ENCODE data around the gene MAST2.

Gene MAST2

GRCh38 chr1:45803299-45803780 is at the start of gene MAST2:
MAST2 (plus strand) TSS chr1:45803612; CDS start chr1:45803896, 284 bp downstream.
- Mint-ChIP-seq H3K36me3 (no peaks in the 10 kb centered on the region), H3K27me3 (no peaks in the 10 kb centered on the region), H3K4me3 (peak within 1 kb of the TSS; percentile 91), H3K4me1 (ENCODE audit: low read depth) (peaks cover 20% of the 10 kb centered on the region), H3K9me3 (ENCODE audit: low read depth) (no peaks in the 10 kb centered on the region), H3K27ac (peak within 1 kb of the TSS; percentile 52)

- H3K36me3 Mint-ChIP-seq, result no peaks in the 10 kb centered on the region
- no peaks in the 10 kb centered on the region for H3K9me3 Mint-ChIP-seq (ENCODE audit: low read depth)
- no peak overlapping the region for H3K27ac Mint-ChIP-seq
- no peak overlapping the region for H3K4me3 Mint-ChIP-seq
- peaks cover 8% of the 10 kb centered on the region for H3K4me1 Mint-ChIP-seq (ENCODE audit: low read depth)
- H3K27me3 Mint-ChIP-seq, result no peaks in the 10 kb centered on the region
Measured at GRCh38 chr1:45755697-45756096, 47.7 kb upstream of the MAST2 start.

GRCh38 chr1:45762291-45762690 is 41.1 kb upstream of the MAST2 start:
- H3K4me3 Mint-ChIP-seq, result no peak overlapping the region
- H3K27me3 Mint-ChIP-seq, result no peaks in the 10 kb centered on the region
- H3K36me3 Mint-ChIP-seq, result no peaks in the 10 kb centered on the region
- H3K9me3 Mint-ChIP-seq (ENCODE audit: low read depth), result no peaks in the 10 kb centered on the region
- no peak overlapping the region for H3K27ac Mint-ChIP-seq
- H3K4me1 Mint-ChIP-seq (ENCODE audit: low read depth), result no peaks in the 10 kb centered on the region

GRCh38 chr1:45765999-45766792 is 37.2 kb upstream of the MAST2 start:
- H3K36me3 Mint-ChIP-seq, result no peaks in the 10 kb centered on the region
- H3K9me3 Mint-ChIP-seq (ENCODE audit: low read depth), result no peaks in the 10 kb centered on the region
- H3K27ac Mint-ChIP-seq, result no peak overlapping the region
- no peaks in the 10 kb centered on the region for H3K4me1 Mint-ChIP-seq (ENCODE audit: low read depth)
- no peaks in the 10 kb centered on the region for H3K27me3 Mint-ChIP-seq
- no peak overlapping the region for H3K4me3 Mint-ChIP-seq

GRCh38 chr1:45767035-45767434 is 36.4 kb upstream of the MAST2 start:
- H3K9me3 Mint-ChIP-seq (ENCODE audit: low read depth), result no peaks in the 10 kb centered on the region
- no peaks in the 10 kb centered on the region for H3K36me3 Mint-ChIP-seq
- no peak overlapping the region for H3K27ac Mint-ChIP-seq
- no peak overlapping the region for H3K4me3 Mint-ChIP-seq
- no peaks in the 10 kb centered on the region for H3K4me1 Mint-ChIP-seq (ENCODE audit: low read depth)
- H3K27me3 Mint-ChIP-seq, result no peaks in the 10 kb centered on the region

GRCh38 chr1:45769261-45769932 is 34.0 kb upstream of the MAST2 start:
- Mint-ChIP-seq H3K9me3 (ENCODE audit: low read depth) (no peaks in the 10 kb centered on the region), H3K36me3 (no peaks in the 10 kb centered on the region), H3K4me3 (no peak overlapping the region), H3K27me3 (no peaks in the 10 kb centered on the region), H3K4me1 (ENCODE audit: low read depth) (peaks cover 2% of the 10 kb centered on the region), H3K27ac (no peak overlapping the region)

GRCh38 chr1:45772971-45773370 is 30.4 kb upstream of the MAST2 start:
- no peaks in the 10 kb centered on the region for H3K27me3 Mint-ChIP-seq
- peaks cover 2% of the 10 kb centered on the region for H3K4me1 Mint-ChIP-seq (ENCODE audit: low read depth)
- no peaks in the 10 kb centered on the region for H3K9me3 Mint-ChIP-seq (ENCODE audit: low read depth)
- H3K4me3 Mint-ChIP-seq, result no peak overlapping the region
- no peak overlapping the region for H3K27ac Mint-ChIP-seq
- no peaks in the 10 kb centered on the region for H3K36me3 Mint-ChIP-seq

- Mint-ChIP-seq H3K4me1 (ENCODE audit: low read depth) (peaks cover 2% of the 10 kb centered on the region), H3K9me3 (ENCODE audit: low read depth) (no peaks in the 10 kb centered on the region), H3K36me3 (no peaks in the 10 kb centered on the region), H3K27me3 (no peaks in the 10 kb centered on the region), H3K27ac (no peak overlapping the region), H3K4me3 (no peak overlapping the region)
Measured at GRCh38 chr1:45775794-45776193, 27.6 kb upstream of the MAST2 start.

- Mint-ChIP-seq H3K9me3 (ENCODE audit: low read depth) (no peaks in the 10 kb centered on the region), H3K27me3 (peaks cover 9% of the 10 kb centered on the region), H3K36me3 (peaks cover 2% of the 10 kb centered on the region), H3K27ac (no peak overlapping the region), H3K4me3 (peak overlapping the region; percentile 72), H3K4me1 (ENCODE audit: low read depth) (peaks cover 23% of the 10 kb centered on the region)
Measured at GRCh38 chr1:45785583-45785982, 17.8 kb upstream of the MAST2 start.

- no peak overlapping the region for H3K4me3 Mint-ChIP-seq
- no peak overlapping the region for H3K27ac Mint-ChIP-seq
- H3K4me1 Mint-ChIP-seq (ENCODE audit: low read depth), result peaks cover 23% of the 10 kb centered on the region
- peaks cover 2% of the 10 kb centered on the region for H3K36me3 Mint-ChIP-seq
- H3K9me3 Mint-ChIP-seq (ENCODE audit: low read depth), result no peaks in the 10 kb centered on the region
- peaks cover 9% of the 10 kb centered on the region for H3K27me3 Mint-ChIP-seq
Measured at GRCh38 chr1:45787905-45788304, 15.5 kb upstream of the MAST2 start.

- no peaks in the 10 kb centered on the region for H3K9me3 Mint-ChIP-seq (ENCODE audit: low read depth)
- H3K4me1 Mint-ChIP-seq (ENCODE audit: low read depth), result peaks cover 22% of the 10 kb centered on the region
- no peak overlapping the region for H3K27ac Mint-ChIP-seq
- H3K4me3 Mint-ChIP-seq, result no peak overlapping the region
- H3K27me3 Mint-ChIP-seq, result peaks cover 9% of the 10 kb centered on the region
- H3K36me3 Mint-ChIP-seq, result peaks cover 2% of the 10 kb centered on the region
Measured at GRCh38 chr1:45789601-45790000, 13.8 kb upstream of the MAST2 start.

GRCh38 chr1:45792744-45793143 is 10.7 kb upstream of the MAST2 start:
- H3K27ac Mint-ChIP-seq, result no peak overlapping the region
- H3K9me3 Mint-ChIP-seq (ENCODE audit: low read depth), result no peaks in the 10 kb centered on the region
- no peak overlapping the region for H3K4me3 Mint-ChIP-seq
- peaks cover 1% of the 10 kb centered on the region for H3K4me1 Mint-ChIP-seq (ENCODE audit: low read depth)
- H3K27me3 Mint-ChIP-seq, result peaks cover 3% of the 10 kb centered on the region
- H3K36me3 Mint-ChIP-seq, result peaks cover 4% of the 10 kb centered on the region

GRCh38 chr1:45793942-45794604 is 9.3 kb upstream of the MAST2 start:
- no peaks in the 10 kb centered on the region for H3K27me3 Mint-ChIP-seq
- no peaks in the 10 kb centered on the region for H3K9me3 Mint-ChIP-seq (ENCODE audit: low read depth)
- no peak overlapping the region for H3K27ac Mint-ChIP-seq
- H3K4me1 Mint-ChIP-seq (ENCODE audit: low read depth), result no peaks in the 10 kb centered on the region
- H3K4me3 Mint-ChIP-seq, result no peak overlapping the region
- H3K36me3 Mint-ChIP-seq, result peaks cover 2% of the 10 kb centered on the region

GRCh38 chr1:45796381-45796780 is 7.0 kb upstream of the MAST2 start:
- peaks cover 2% of the 10 kb centered on the region for H3K36me3 Mint-ChIP-seq
- H3K4me3 Mint-ChIP-seq, result no peak overlapping the region
- no peak overlapping the region for H3K27ac Mint-ChIP-seq

GRCh38 chr1:45796946-45797345 is 6.5 kb upstream of the MAST2 start:
- H3K27me3 Mint-ChIP-seq, result no peaks in the 10 kb centered on the region
- H3K36me3 Mint-ChIP-seq, result peaks cover 2% of the 10 kb centered on the region
- peaks cover under 1% of the 10 kb centered on the region for H3K4me1 Mint-ChIP-seq (ENCODE audit: low read depth)
- H3K4me3 Mint-ChIP-seq, result no peak overlapping the region
- H3K27ac Mint-ChIP-seq, result no peak overlapping the region
- no peaks in the 10 kb centered on the region for H3K9me3 Mint-ChIP-seq (ENCODE audit: low read depth)

More at GRCh38 chr1:45796381-45796780, 7.0 kb upstream of the MAST2 start:
- no peaks in the 10 kb centered on the region for H3K27me3 Mint-ChIP-seq
- H3K4me1 Mint-ChIP-seq (ENCODE audit: low read depth), result no peaks in the 10 kb centered on the region
- no peaks in the 10 kb centered on the region for H3K9me3 Mint-ChIP-seq (ENCODE audit: low read depth)

Data from activated naive CD8-positive, alpha-beta T cell (primary cell).